Fibroblast of lung (primary cell): ENCODE measurements around the gene EYS. TPM values are rescaled to one million over a fixed set of nuclear protein-coding genes. Genes with fewer than 3 reads are reported as not detected.

ENCODE experiments used
- DNase-seq, 2 donors: peaks; one replicate each; pipeline versions ENCODE4 v3.0.0 to v3.0.0-alpha.2; 2010; ENCODE audit warnings: low read depth in 2 of 2
- H2AFZ ChIP-seq: 2 replicates; pipeline ENCODE4 v1.5.1; 2012; ENCODE audit warnings: low read length, control low read depth, inconsistent platforms
- H3K27ac ChIP-seq: 2 replicates; pipeline ENCODE4 v1.5.1; 2011; ENCODE audit warnings: low read length, control low read depth; ENCODE audit not compliant: insufficient read depth
- H3K27me3 ChIP-seq: 2 replicates; pipeline ENCODE4 v1.5.1; 2011; ENCODE audit warnings: mild to moderate bottlenecking, low read length; ENCODE audit not compliant: control insufficient read depth, insufficient read depth
- H3K36me3 ChIP-seq: 2 replicates; pipeline ENCODE4 v1.5.1; 2011; ENCODE audit warnings: low read length; ENCODE audit not compliant: control insufficient read depth, insufficient read depth
- H3K4me1 ChIP-seq: 2 replicates; pipeline ENCODE4 v1.5.1; 2011; ENCODE audit warnings: low read length; ENCODE audit not compliant: control insufficient read depth, insufficient read depth; ENCODE audit errors: extremely low read depth
- H3K4me2 ChIP-seq: 2 replicates; pipeline ENCODE4 v1.5.1; 2011; ENCODE audit warnings: low read length, control low read depth; ENCODE audit not compliant: insufficient read depth; ENCODE audit errors: extremely low read depth
- H3K4me3 ChIP-seq, 4 experiments: fragments of 200-600 bp in 1 of 4; sonication (generic) in 1 of 4; replicated peaks in 1 of 4; 2 replicates each; pipeline ENCODE4 v1.5.1; 2011 to 2016; ENCODE audit warnings: low read length in 4 of 4, low read depth in 3 of 4, mild to moderate bottlenecking in 3 of 4, control low read depth in 2 of 4, inconsistent platforms in 1 of 4, mixed read lengths in 1 of 4; ENCODE audit not compliant: insufficient read depth in 1 of 4; ENCODE audit errors: control extremely low read depth in 1 of 4
- H3K79me2 ChIP-seq: 2 replicates; pipeline ENCODE4 v1.5.1; 2012; ENCODE audit warnings: mild to moderate bottlenecking, low read length, inconsistent platforms; ENCODE audit not compliant: control insufficient read depth, insufficient read depth
- H3K9ac ChIP-seq: 2 replicates; pipeline ENCODE4 v1.5.1; 2011; ENCODE audit warnings: mild to moderate bottlenecking, low read length, control low read depth; ENCODE audit not compliant: insufficient read depth
- H3K9me3 ChIP-seq: 2 replicates; pipeline ENCODE4 v1.5.1; 2012; ENCODE audit warnings: low read depth, low read length; ENCODE audit not compliant: control insufficient read depth, insufficient read depth
- H4K20me1 ChIP-seq: 2 replicates; pipeline ENCODE4 v1.5.1; 2011; ENCODE audit warnings: low read length; ENCODE audit not compliant: control insufficient read depth, insufficient read depth; ENCODE audit errors: extremely low read depth
- EZH2 ChIP-seq: IDR thresholded peaks from 2 replicates; pipeline ENCODE4 v1.5.1; 2012; ENCODE audit warnings: low read length, control low read depth, mild to moderate bottlenecking; ENCODE audit errors: missing control alignments
- polyA plus RNA-seq, 2 donors: library from polyadenylated mRNA; depleted of rRNA in 1 of 2; stranded (reverse) in 1 of 2; unstranded in 1 of 2; fragments of >200 nt; gene quantifications; 2 replicates each; pipeline ENCODE4 v1.2.1, GENCODE V29; 2011 to 2012; ENCODE audit warnings: missing spikeins in 1 of 2
- total RNA-seq: library from RNA; depleted of rRNA; stranded (reverse); fragments of >200 nt; gene quantifications from 2 replicates; pipeline ENCODE4 v1.2.1, GENCODE V29; 2014
- TF ChIP-seq, protein P1 (sequence below), 2 donors: IDR thresholded peaks in 1 of 2; conservative IDR thresholded peaks in 1 of 2; 1 replicate in 1 of 2; 2 replicates in 1 of 2; pipeline ENCODE4 v1.5.1; 2011 to 2012; ENCODE audit warnings: low read length in 2 of 2, control low read depth in 1 of 2, inconsistent platforms in 1 of 2, low read depth in 1 of 2, mild to moderate bottlenecking in 1 of 2

The EYS gene
- total and polyA plus RNA-seq, 2 donors (not counting 1 experiment from before 2014, with no cell fraction given) = under 0.01 TPM; not detected in 1

DNA sequence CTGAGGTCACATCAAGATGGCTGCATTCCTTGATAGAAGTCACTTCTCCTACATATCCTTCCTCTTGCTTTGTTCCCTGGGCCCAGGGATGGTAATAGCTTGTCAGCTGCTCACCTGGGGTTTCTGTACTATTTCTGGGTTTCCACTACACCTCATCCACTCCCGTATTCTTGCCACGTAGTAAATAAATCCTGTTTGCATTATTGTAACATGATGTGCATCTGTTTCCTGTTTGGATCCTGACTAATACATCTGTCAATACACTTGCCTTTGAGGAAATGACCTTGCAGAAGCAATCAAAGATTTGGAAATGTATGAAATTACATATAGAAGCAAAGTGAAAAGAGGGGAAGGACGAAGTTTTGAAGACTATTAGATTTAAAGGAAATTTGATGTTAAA, 1452.5 kb downstream of the EYS start:
- no peak overlapping the region for H3K27ac ChIP-seq
- H3K9me3 ChIP-seq = no peaks in the 10 kb centered on the region
- no peak overlapping the region for H2AFZ ChIP-seq
- H3K4me2 ChIP-seq = no peak overlapping the region
- no peaks in the 10 kb centered on the region for H3K27me3 ChIP-seq
- no peak for DNase-seq
- H4K20me1 ChIP-seq = no peaks in the 10 kb centered on the region
- no peaks in the 10 kb centered on the region for H3K79me2 ChIP-seq
- TF ChIP-seq EZH2 = no peak
- H3K4me3 ChIP-seq = no peak overlapping the region
- H3K9ac ChIP-seq = no peak overlapping the region
- no peaks in the 10 kb centered on the region for H3K36me3 ChIP-seq
- H3K4me1 ChIP-seq = no peaks in the 10 kb centered on the region

DNA sequence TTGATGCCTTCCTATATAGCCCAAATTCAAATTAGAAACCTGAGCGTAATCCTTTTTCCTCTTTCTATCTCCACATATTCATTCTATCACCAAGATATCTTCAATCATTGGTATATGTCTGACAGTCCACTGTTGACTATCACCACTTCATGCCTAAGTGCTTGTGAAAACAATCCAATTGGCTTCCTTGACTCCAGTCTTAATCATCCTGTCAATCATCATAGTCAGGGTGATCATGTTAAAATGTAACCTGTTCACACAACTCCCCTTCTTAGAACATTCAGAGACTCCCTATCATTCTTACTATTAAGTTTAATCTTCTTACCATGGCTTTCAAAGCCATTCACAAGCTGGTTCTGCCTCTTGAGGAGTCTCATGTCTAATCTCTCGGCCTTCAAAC, 1454.8 kb downstream of the EYS start:
- DNase-seq = no peak
- Histone ChIP-seq H3K79me2 (no peaks in the 10 kb centered on the region), H3K27me3 (no peaks in the 10 kb centered on the region), H3K4me1 (no peaks in the 10 kb centered on the region), H2AFZ (no peak overlapping the region), H4K20me1 (no peaks in the 10 kb centered on the region), H3K9ac (no peak overlapping the region), H3K27ac (no peak overlapping the region), H3K4me2 (no peak overlapping the region), H3K36me3 (no peaks in the 10 kb centered on the region), H3K4me3 (no peak overlapping the region), H3K9me3 (no peaks in the 10 kb centered on the region)
- TF ChIP-seq, protein P1, sequence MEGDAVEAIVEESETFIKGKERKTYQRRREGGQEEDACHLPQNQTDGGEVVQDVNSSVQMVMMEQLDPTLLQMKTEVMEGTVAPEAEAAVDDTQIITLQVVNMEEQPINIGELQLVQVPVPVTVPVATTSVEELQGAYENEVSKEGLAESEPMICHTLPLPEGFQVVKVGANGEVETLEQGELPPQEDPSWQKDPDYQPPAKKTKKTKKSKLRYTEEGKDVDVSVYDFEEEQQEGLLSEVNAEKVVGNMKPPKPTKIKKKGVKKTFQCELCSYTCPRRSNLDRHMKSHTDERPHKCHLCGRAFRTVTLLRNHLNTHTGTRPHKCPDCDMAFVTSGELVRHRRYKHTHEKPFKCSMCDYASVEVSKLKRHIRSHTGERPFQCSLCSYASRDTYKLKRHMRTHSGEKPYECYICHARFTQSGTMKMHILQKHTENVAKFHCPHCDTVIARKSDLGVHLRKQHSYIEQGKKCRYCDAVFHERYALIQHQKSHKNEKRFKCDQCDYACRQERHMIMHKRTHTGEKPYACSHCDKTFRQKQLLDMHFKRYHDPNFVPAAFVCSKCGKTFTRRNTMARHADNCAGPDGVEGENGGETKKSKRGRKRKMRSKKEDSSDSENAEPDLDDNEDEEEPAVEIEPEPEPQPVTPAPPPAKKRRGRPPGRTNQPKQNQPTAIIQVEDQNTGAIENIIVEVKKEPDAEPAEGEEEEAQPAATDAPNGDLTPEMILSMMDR (conservative IDR thresholded peaks at IDR 0.05 in 1 of 2, IDR thresholded peaks at IDR 0.05 in 1 of 2; ENCODE audit: low read depth in 1 of 2, low read length in 2 of 2) = no peak
- TF ChIP-seq EZH2 = no peak

DNA sequence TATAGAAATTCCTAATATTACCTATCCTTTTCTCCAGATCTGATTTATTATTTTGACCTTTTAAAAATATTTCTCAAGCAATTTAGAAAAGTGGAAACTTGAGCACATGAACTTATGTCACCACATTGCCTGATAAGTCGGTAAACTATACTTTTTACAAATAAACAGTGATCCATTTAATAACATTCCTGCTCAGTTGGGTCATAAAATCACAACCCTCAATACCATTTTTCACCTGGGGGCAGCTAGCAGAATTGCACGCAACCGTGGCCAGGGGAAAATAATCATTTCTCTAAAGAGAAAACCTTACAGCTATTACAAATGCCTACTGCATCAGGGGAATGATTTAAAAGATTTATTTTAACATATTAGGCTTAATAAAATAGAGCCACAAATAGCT, 1456.9 kb downstream of the EYS start:
- no peaks in the 10 kb centered on the region for H4K20me1 ChIP-seq
- no peaks in the 10 kb centered on the region for H3K36me3 ChIP-seq
- H3K9me3 ChIP-seq = no peaks in the 10 kb centered on the region
- no peaks in the 10 kb centered on the region for H3K4me1 ChIP-seq
- no peaks in the 10 kb centered on the region for H3K27me3 ChIP-seq
- H3K79me2 ChIP-seq = no peaks in the 10 kb centered on the region
- H3K9ac ChIP-seq = no peak overlapping the region
- no peak overlapping the region for H3K27ac ChIP-seq
- H3K4me2 ChIP-seq = no peak overlapping the region
- no peak overlapping the region for H3K4me3 ChIP-seq
- peak; percentile 11 to 40 for DNase-seq
- no peak overlapping the region for H2AFZ ChIP-seq
- no peak for TF ChIP-seq EZH2
- TF ChIP-seq, protein P1 (conservative IDR thresholded peaks at IDR 0.05 in 1 of 2, IDR thresholded peaks at IDR 0.05 in 1 of 2; ENCODE audit: low read depth in 1 of 2, low read length in 2 of 2) = no peak
